ENCODE measurements around the gene CDH11.

The CDH11 gene

GRCh38 chr16:65123396-65124211, 1.7 kb upstream of the CDH11 start:
- peak overlapping the region; percentile 73 for H3K4me3 ChIP-seq (ENCODE audit: low read depth, low read length)
- no peaks in the 10 kb centered on the region for H3K27me3 ChIP-seq (replicated peaks)
- in situ Hi-C loops (cut with HindIII; ENCODE audit: low pct_ligation_motif_present, low sequenced_read_pairs), result no loop called here
- TF ChIP-seq CTCF (IDR thresholded peaks at IDR 0.05; ENCODE audit: low read depth, low read length, missing control alignments), result peak; percentile 4
- no peaks in the 10 kb centered on the region for H3K36me3 ChIP-seq (replicated peaks)
- DNase-seq, result no peak
- H3K27ac ChIP-seq, result peak overlapping the region; percentile 95

GRCh38 chr16:65122724-65123395, 997 bp upstream of the CDH11 start:
- TF ChIP-seq CTCF (IDR thresholded peaks at IDR 0.05; ENCODE audit: low read depth, low read length, missing control alignments), result no peak
- Histone ChIP-seq H3K27me3 (replicated peaks) (no peaks in the 10 kb centered on the region), H3K36me3 (replicated peaks) (no peaks in the 10 kb centered on the region), H3K27ac (peak overlapping the region; percentile 95), H3K4me3 (ENCODE audit: low read depth, low read length) (peak overlapping the region; percentile 73)
- no peak for DNase-seq
- in situ Hi-C loops (cut with HindIII; ENCODE audit: low pct_ligation_motif_present, low sequenced_read_pairs), result no loop called here

GRCh38 chr16:65120831-65121721, 787 bp downstream of the CDH11 start:
- peaks cover under 1% of the 10 kb centered on the region for H3K36me3 ChIP-seq (replicated peaks)
- H3K27me3 ChIP-seq (replicated peaks), result no peaks in the 10 kb centered on the region
- in situ Hi-C loops (cut with HindIII; ENCODE audit: low pct_ligation_motif_present, low sequenced_read_pairs), result no loop called here
- TF ChIP-seq CTCF (IDR thresholded peaks at IDR 0.05; ENCODE audit: low read depth, low read length, missing control alignments), result no peak
- H3K4me3 ChIP-seq (ENCODE audit: low read depth, low read length), result peak overlapping the region; percentile 94
- DNase-seq, result no peak
- peak overlapping the region; percentile 95 for H3K27ac ChIP-seq

- no peaks in the 10 kb centered on the region for H3K27me3 ChIP-seq (replicated peaks)
- H3K4me3 ChIP-seq (ENCODE audit: low read depth, low read length), result peak overlapping the region; percentile 94
- peaks cover 5% of the 10 kb centered on the region for H3K36me3 ChIP-seq (replicated peaks)
- no peak for TF ChIP-seq CTCF (IDR thresholded peaks at IDR 0.05; ENCODE audit: low read depth, low read length, missing control alignments)
- in situ Hi-C loops (cut with HindIII; ENCODE audit: low pct_ligation_motif_present, low sequenced_read_pairs), result no loop called here
- no peak for DNase-seq
- peak overlapping the region; percentile 95 for H3K27ac ChIP-seq
Observed at GRCh38 chr16:65120461-65120830, 1.4 kb downstream of the CDH11 start.

GRCh38 chr16:65119901-65120401, 1.9 kb downstream of the CDH11 start:
- no peak for TF ChIP-seq CTCF (IDR thresholded peaks at IDR 0.05; ENCODE audit: low read depth, low read length, missing control alignments)
- Histone ChIP-seq H3K4me3 (ENCODE audit: low read depth, low read length) (peak overlapping the region; percentile 94), H3K27ac (peak overlapping the region; percentile 95), H3K36me3 (replicated peaks) (peaks cover 5% of the 10 kb centered on the region), H3K27me3 (replicated peaks) (no peaks in the 10 kb centered on the region)
- DNase-seq, result peak; percentile 62
- in situ Hi-C loops (cut with HindIII; ENCODE audit: low pct_ligation_motif_present, low sequenced_read_pairs), result no loop called here
